ENCODE measurements around the gene AHSA1.

The AHSA1 gene

GRCh38 chr14:77509366-77509765 is 51.5 kb downstream of the AHSA1 start:
- no peak for DNase-seq

GRCh38 chr14:77511486-77512162 is 53.7 kb downstream of the AHSA1 start:
- no peak for DNase-seq

- DNase-seq, result no peak
These were observed 58.2 kb downstream of the AHSA1 start for GRCh38 chr14:77516126-77516525.
